Measurements from ENCODE around the gene BCAS3. TPM values are rescaled to one million over a fixed set of nuclear protein-coding genes. Genes with fewer than 3 reads are reported as not detected.

Gene BCAS3
- total RNA-seq, 1 experiment from 2014 or later: 26.3 TPM

DNA sequence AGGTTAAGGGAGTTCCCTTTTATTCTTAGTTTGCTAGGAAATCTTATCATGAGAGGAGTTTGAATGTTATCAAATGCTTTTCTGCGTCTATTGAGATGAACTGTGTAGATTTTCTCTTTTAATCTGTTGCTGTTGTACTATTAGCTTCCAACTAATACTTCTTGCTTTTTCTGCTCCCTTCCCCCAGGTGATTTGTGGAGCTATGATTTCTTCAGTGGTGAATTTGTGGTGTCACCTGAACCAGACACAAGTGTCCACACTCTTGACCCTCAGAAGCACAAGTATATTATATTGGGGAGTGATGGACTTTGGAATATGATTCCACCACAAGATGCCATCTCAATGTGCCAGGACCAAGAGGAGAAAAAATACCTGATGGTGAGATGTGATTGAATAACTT is 29.9 kb upstream of the BCAS3 start:
- H3K36me3 ChIP-seq (ENCODE audit: control insufficient read depth in 1 of 2, insufficient read depth in 2 of 2, low read length in 2 of 2): peaks cover 4 to 8% of the 10 kb centered on the region in 2 experiments; a peak in 2 of 4 replicates
- H4K20me1 ChIP-seq (ENCODE audit: insufficient read depth): no peaks in the 10 kb centered on the region
- H3K79me2 ChIP-seq (ENCODE audit: insufficient read depth, low read length): peaks cover 28% of the 10 kb centered on the region
- POLR2A ChIA-PET: no interaction called here
- H3K9me2 ChIP-seq (ENCODE audit: insufficient read depth): no peaks in the 10 kb centered on the region
- BruUV-seq (replicated peaks): no TSS peak
- intact Hi-C loops (cut with micrococcal nuclease): loop anchor here (10.0 kb wide), 1 partner anchor 543 kb away; no protein-coding TSS in a partner anchor
- H3K4me3 ChIP-seq (replicated peaks in 1 of 2; ENCODE audit: low read depth in 1 of 2, low read length in 2 of 2): no peak overlapping the region
- CTCF ChIA-PET: interaction anchor here (2.3 kb wide), 1 partner anchor 9 kb away, joined by 6 read pairs; no protein-coding TSS in a partner anchor
- H3K27ac ChIP-seq (ENCODE audit: low read depth, low read length): no peak overlapping the region
- RAD21 ChIA-PET (ENCODE audit: low non-redundant PET in 1 of 2, low total read pairs in 2 of 2, uncharacterized antibody in 2 of 2, unreplicated experiment in 2 of 2): no interaction called here
- H3K4me2 ChIP-seq (ENCODE audit: low read length): no peak overlapping the region
- no peaks in the 10 kb centered on the region for H3K4me1 ChIP-seq (ENCODE audit: control insufficient read depth in 1 of 2, insufficient read depth in 2 of 2, low read length in 2 of 2)
- no peak for TF ChIP-seq YY1 (IDR thresholded peaks at IDR 0.05; ENCODE audit: extremely low read depth, insufficient replicate concordance, low read depth, low read length)
- TF ChIP-seq, protein P1, sequence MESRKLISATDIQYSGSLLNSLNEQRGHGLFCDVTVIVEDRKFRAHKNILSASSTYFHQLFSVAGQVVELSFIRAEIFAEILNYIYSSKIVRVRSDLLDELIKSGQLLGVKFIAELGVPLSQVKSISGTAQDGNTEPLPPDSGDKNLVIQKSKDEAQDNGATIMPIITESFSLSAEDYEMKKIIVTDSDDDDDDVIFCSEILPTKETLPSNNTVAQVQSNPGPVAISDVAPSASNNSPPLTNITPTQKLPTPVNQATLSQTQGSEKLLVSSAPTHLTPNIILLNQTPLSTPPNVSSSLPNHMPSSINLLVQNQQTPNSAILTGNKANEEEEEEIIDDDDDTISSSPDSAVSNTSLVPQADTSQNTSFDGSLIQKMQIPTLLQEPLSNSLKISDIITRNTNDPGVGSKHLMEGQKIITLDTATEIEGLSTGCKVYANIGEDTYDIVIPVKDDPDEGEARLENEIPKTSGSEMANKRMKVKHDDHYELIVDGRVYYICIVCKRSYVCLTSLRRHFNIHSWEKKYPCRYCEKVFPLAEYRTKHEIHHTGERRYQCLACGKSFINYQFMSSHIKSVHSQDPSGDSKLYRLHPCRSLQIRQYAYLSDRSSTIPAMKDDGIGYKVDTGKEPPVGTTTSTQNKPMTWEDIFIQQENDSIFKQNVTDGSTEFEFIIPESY (IDR thresholded peaks at IDR 0.05; ENCODE audit: extremely low read depth, insufficient replicate concordance, low read length): no peak
- no peak for TF ChIP-seq ZNF274 (IDR thresholded peaks at IDR 0.05; ENCODE audit: low read depth, low read length)
- no peak for TF ChIP-seq SRF (IDR thresholded peaks at IDR 0.05; ENCODE audit: low read depth)
- H3K27me3 ChIP-seq (ENCODE audit: insufficient read depth, low read length): no peaks in the 10 kb centered on the region
- DNase-seq (ENCODE audit: low read depth, low spot score) (no peak), ATAC-seq (no peak)
- no peak overlapping the region for H3K9ac ChIP-seq (ENCODE audit: low read length)
- H2AFZ ChIP-seq (ENCODE audit: low read depth, low read length, poor library complexity, severe bottlenecking): no peak overlapping the region
- H3K9me3 ChIP-seq (ENCODE audit: control insufficient read depth in 1 of 2, insufficient read depth in 1 of 2, low read depth in 1 of 2, low read length in 2 of 2): no peaks in the 10 kb centered on the region

DNA sequence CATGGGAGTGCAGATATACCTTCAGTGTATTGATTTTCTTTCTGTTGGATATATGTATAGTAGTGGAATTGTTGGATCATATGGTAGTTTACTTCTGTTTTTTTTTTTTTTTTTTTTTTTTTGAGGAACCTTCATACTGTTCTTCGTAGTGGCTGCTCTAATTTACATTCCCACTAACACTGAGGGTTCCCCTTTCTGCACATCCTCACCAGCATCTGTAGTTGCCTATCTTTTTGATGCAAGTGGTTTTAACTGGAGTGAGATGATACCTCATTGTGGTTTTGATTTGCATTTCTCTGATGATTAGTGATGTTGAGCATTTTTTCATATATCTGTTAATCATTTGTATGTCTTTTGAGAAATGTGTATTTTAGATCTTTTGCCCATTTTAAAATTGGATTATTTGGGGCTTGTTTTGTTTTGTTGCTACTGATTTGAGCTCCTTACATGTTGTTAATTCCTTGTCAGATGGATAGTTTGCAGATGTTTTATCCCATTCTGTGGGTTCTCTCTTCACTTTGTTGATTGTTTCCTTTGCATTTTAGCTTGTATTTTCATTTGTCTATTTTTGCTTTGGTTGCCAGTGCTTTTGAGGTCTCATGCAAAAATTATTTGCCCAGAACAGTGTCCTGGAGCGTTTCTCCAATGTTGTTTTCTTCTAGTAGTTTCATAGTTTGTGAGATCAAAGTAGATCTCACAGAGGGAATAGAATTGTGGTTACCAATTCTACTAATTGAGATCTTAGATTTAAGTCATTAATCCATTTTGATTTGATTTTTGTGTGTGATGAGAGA is 25.0 kb upstream of the BCAS3 start:
- Histone ChIP-seq H3K4me3 (replicated peaks in 1 of 2; ENCODE audit: low read depth in 1 of 2, low read length in 2 of 2) (no peak overlapping the region), H3K36me3 (ENCODE audit: control insufficient read depth in 1 of 2, insufficient read depth in 2 of 2, low read length in 2 of 2) (peaks cover 11 to 14% of the 10 kb centered on the region in 2 experiments; a peak in 3 of 4 replicates), H2AFZ (ENCODE audit: low read depth, low read length, poor library complexity, severe bottlenecking) (no peak overlapping the region), H3K27ac (ENCODE audit: low read depth, low read length) (no peak overlapping the region), H3K79me2 (ENCODE audit: insufficient read depth, low read length) (peaks cover 36% of the 10 kb centered on the region), H3K4me2 (ENCODE audit: low read length) (no peak overlapping the region), H3K9me2 (ENCODE audit: insufficient read depth) (no peaks in the 10 kb centered on the region), H3K4me1 (ENCODE audit: control insufficient read depth in 1 of 2, insufficient read depth in 2 of 2, low read length in 2 of 2) (no peaks in the 10 kb centered on the region), H4K20me1 (ENCODE audit: insufficient read depth) (no peaks in the 10 kb centered on the region), H3K9me3 (ENCODE audit: control insufficient read depth in 1 of 2, insufficient read depth in 1 of 2, low read depth in 1 of 2, low read length in 2 of 2) (no peaks in the 10 kb centered on the region), H3K9ac (ENCODE audit: low read length) (no peak overlapping the region), H3K27me3 (ENCODE audit: insufficient read depth, low read length) (no peaks in the 10 kb centered on the region)
- BruUV-seq (replicated peaks): no TSS peak
- no peak for DNase-seq (ENCODE audit: low read depth, low spot score)
- ChIA-PET RAD21 (ENCODE audit: low non-redundant PET in 1 of 2, low total read pairs in 2 of 2, uncharacterized antibody in 2 of 2, unreplicated experiment in 2 of 2) (no interaction called here), CTCF (interaction anchor here (1.6 kb wide), 1 partner anchor 12 kb away, joined by 5 read pairs; no protein-coding TSS in a partner anchor), POLR2A (no interaction called here)
- intact Hi-C loops (cut with micrococcal nuclease): no loop called here
- ATAC-seq: no peak
- TF ChIP-seq YY1 (IDR thresholded peaks at IDR 0.05; ENCODE audit: extremely low read depth, insufficient replicate concordance, low read depth, low read length) (no peak), POLR2AphosphoS5 (IDR thresholded peaks at IDR 0.05; ENCODE audit: low read depth, low read length) (no peak), RAD21 (IDR thresholded peaks at IDR 0.05; ENCODE audit: low read depth) (no peak)
- TF ChIP-seq, protein P2, sequence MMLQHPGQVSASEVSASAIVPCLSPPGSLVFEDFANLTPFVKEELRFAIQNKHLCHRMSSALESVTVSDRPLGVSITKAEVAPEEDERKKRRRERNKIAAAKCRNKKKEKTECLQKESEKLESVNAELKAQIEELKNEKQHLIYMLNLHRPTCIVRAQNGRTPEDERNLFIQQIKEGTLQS (IDR thresholded peaks at IDR 0.05): no peak
- TF ChIP-seq, protein P3, sequence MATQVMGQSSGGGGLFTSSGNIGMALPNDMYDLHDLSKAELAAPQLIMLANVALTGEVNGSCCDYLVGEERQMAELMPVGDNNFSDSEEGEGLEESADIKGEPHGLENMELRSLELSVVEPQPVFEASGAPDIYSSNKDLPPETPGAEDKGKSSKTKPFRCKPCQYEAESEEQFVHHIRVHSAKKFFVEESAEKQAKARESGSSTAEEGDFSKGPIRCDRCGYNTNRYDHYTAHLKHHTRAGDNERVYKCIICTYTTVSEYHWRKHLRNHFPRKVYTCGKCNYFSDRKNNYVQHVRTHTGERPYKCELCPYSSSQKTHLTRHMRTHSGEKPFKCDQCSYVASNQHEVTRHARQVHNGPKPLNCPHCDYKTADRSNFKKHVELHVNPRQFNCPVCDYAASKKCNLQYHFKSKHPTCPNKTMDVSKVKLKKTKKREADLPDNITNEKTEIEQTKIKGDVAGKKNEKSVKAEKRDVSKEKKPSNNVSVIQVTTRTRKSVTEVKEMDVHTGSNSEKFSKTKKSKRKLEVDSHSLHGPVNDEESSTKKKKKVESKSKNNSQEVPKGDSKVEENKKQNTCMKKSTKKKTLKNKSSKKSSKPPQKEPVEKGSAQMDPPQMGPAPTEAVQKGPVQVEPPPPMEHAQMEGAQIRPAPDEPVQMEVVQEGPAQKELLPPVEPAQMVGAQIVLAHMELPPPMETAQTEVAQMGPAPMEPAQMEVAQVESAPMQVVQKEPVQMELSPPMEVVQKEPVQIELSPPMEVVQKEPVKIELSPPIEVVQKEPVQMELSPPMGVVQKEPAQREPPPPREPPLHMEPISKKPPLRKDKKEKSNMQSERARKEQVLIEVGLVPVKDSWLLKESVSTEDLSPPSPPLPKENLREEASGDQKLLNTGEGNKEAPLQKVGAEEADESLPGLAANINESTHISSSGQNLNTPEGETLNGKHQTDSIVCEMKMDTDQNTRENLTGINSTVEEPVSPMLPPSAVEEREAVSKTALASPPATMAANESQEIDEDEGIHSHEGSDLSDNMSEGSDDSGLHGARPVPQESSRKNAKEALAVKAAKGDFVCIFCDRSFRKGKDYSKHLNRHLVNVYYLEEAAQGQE (IDR thresholded peaks at IDR 0.05; ENCODE audit: low read depth): no peak

Data from HCT116 (cell line).